B cell (primary cell): ENCODE results near the gene EVC. TPM values are rescaled to one million over a fixed set of nuclear protein-coding genes. Genes with fewer than 3 reads are reported as not detected.

ENCODE experiments used
- ATAC-seq: fragments of 200-7000 bp; cut with Tn5 transposase; one replicate; pipeline ENCODE4 v1.10.0; 2021; ENCODE audit warnings: low read depth, mild to moderate bottlenecking, moderate number of reproducible peaks, moderate library complexity
- CTCF ChIA-PET: fragments of 350-600 bp; sonication (Branson Sonifier 250); formaldehyde crosslinking; loops from one replicate; lab custom pipeline; 2021; ENCODE audit warnings: antibody characterized with exemption, inconsistent platforms; lab: Charles Lee
- POLR2A ChIA-PET: fragments of 350-600 bp; sonication (Branson Sonifier 250); formaldehyde crosslinking; loops from one replicate; lab custom pipeline; 2021; ENCODE audit warnings: antibody characterized with exemption; lab: Charles Lee
- DNase-seq: peaks from one replicate; pipeline ENCODE4 v3.0.0; 2013
- H2AFZ ChIP-seq: 2 replicates; pipeline ENCODE4 v1.6.1; 2012; ENCODE audit warnings: mild to moderate bottlenecking, low read depth, low read length; ENCODE audit not compliant: insufficient read depth, poor library complexity, severe bottlenecking
- H3K27ac ChIP-seq, 2 donors: 1 replicate in 1 of 2; 2 replicates in 1 of 2; pipeline ENCODE4 v1.5.1; 2012 to 2013; ENCODE audit warnings: low read length in 2 of 2, mild to moderate bottlenecking in 2 of 2, moderate library complexity in 1 of 2
- H3K27me3 ChIP-seq, 4 experiments: fragments of 200-600 bp in 1 of 4; sonication (generic) in 1 of 4; replicated peaks in 1 of 4; 1 replicate in 2 of 4; 2 replicates in 2 of 4; pipeline versions ENCODE4 v1.6.1 to v1.7.0; 2013 to 2016; ENCODE audit warnings: low read length in 3 of 4, mild to moderate bottlenecking in 2 of 4, mixed read lengths in 1 of 4, moderate library complexity in 1 of 4; ENCODE audit not compliant: insufficient read depth in 4 of 4, control insufficient read depth in 3 of 4; ENCODE audit errors: control extremely low read depth in 1 of 4
- H3K36me3 ChIP-seq, 2 experiments: replicated peaks in 1 of 2; 1 replicate in 1 of 2; 2 replicates in 1 of 2; pipeline versions ENCODE4 v1.6.1 to v1.7.1; 2013; ENCODE audit warnings: low read length in 1 of 2; ENCODE audit not compliant: insufficient read depth in 2 of 2, control insufficient read depth in 1 of 2; ENCODE audit errors: control extremely low read depth in 1 of 2, extremely low read depth in 1 of 2
- H3K4me1 ChIP-seq, 2 donors: fragments of 200-600 bp in 1 of 2; sonication (generic) in 1 of 2; 1 replicate in 1 of 2; 2 replicates in 1 of 2; pipeline versions ENCODE4 v1.5.1 to v1.6.1; 2013 to 2017; ENCODE audit warnings: low read length in 2 of 2; ENCODE audit not compliant: control insufficient read depth in 2 of 2, insufficient read depth in 2 of 2
- H3K4me2 ChIP-seq: replicated peaks from 2 replicates; pipeline ENCODE3; 2012; ENCODE audit warnings: mild to moderate bottlenecking, low read depth, low read length; ENCODE audit not compliant: poor library complexity, severe bottlenecking
- H3K4me3 ChIP-seq, 5 experiments: fragments of 200-600 bp in 1 of 5; sonication (generic) in 1 of 5; 1 replicate in 3 of 5; 2 replicates in 2 of 5; pipeline versions ENCODE4 v1.5.1 to v1.7.0; 2011 to 2016; ENCODE audit warnings: low read length in 4 of 5, mild to moderate bottlenecking in 4 of 5, low read depth in 2 of 5, control low read depth in 1 of 5, moderate library complexity in 1 of 5; ENCODE audit not compliant: insufficient read depth in 1 of 5; ENCODE audit errors: control extremely low read depth in 1 of 5, extremely low read depth in 1 of 5
- H3K79me2 ChIP-seq: fragments of 200-600 bp; sonication (generic); one replicate; pipeline ENCODE4 v1.6.0; 2016; ENCODE audit warnings: low read length; ENCODE audit not compliant: control insufficient read depth, insufficient read depth
- H3K9ac ChIP-seq: fragments of 200-600 bp; sonication (generic); 2 replicates; pipeline ENCODE4 v1.6.1; 2017; ENCODE audit warnings: mild to moderate bottlenecking, low read length, moderate library complexity
- H3K9me3 ChIP-seq, 3 donors: one replicate each; pipeline versions ENCODE4 v1.6.1 to v1.7.1; 2013; ENCODE audit warnings: low read length in 2 of 3; ENCODE audit not compliant: control insufficient read depth in 2 of 3, insufficient read depth in 1 of 3; ENCODE audit errors: control extremely low read depth in 1 of 3
- H4K20me1 ChIP-seq: 2 replicates; pipeline ENCODE4 v1.6.0; 2012; ENCODE audit warnings: mild to moderate bottlenecking, low read length; ENCODE audit not compliant: insufficient read depth, control insufficient read depth, poor library complexity, severe bottlenecking
- H3K27ac Mint-ChIP-seq: one replicate; pipeline ENCODE4 v1.8.0; 2021; ENCODE audit warnings: mixed read lengths
- H3K27me3 Mint-ChIP-seq: one replicate; pipeline ENCODE4 v1.8.0; 2021; ENCODE audit warnings: mixed read lengths
- H3K4me1 Mint-ChIP-seq: one replicate; pipeline ENCODE4 v1.8.0; 2021; ENCODE audit warnings: mixed read lengths
- H3K4me3 Mint-ChIP-seq: one replicate; pipeline ENCODE4 v1.8.0; 2021; ENCODE audit warnings: mixed read lengths
- H3K9me3 Mint-ChIP-seq: one replicate; pipeline ENCODE4 v1.8.0; 2022; ENCODE audit warnings: mixed read lengths; ENCODE audit not compliant: insufficient read depth
- CTCF ChIP-seq: fragments of 200-600 bp; IDR thresholded peaks from one replicate; pipeline ENCODE4 v1.8.0; 2022; ENCODE audit warnings: antibody characterized with exemption, mild to moderate bottlenecking
- EZH2 ChIP-seq: IDR thresholded peaks from 2 replicates; pipeline ENCODE4 v1.6.1; 2012; ENCODE audit warnings: borderline replicate concordance, low read depth, mild to moderate bottlenecking, moderate library complexity, low read length; ENCODE audit not compliant: insufficient read depth, poor library complexity, severe bottlenecking
- WGBS: methylation state at CpG from one replicate; pipeline ENCODE4 v1.1.5; 2013; ENCODE audit warnings: missing lambda C conversion rate; ENCODE audit not compliant: insufficient coverage; 5-methylcytosine and 5-hydroxymethylcytosine counted together
- intact Hi-C: fragments of 100-400 bp; cut with micrococcal nuclease; formaldehyde crosslinking; loops from one replicate; pipeline ENCODE4 v1.10.0; 2022
- polyA plus RNA-seq: library from polyadenylated mRNA; depleted of rRNA; stranded (reverse); fragments of >200 nt; gene quantifications from 2 replicates; pipeline ENCODE4 v1.2.3, GENCODE V29; 2012
- total RNA-seq, 2 donors: library from RNA; stranded (reverse); fragments of 120-200 nt in 1 of 2; gene quantifications; 1 replicate in 1 of 2; 2 replicates in 1 of 2; pipeline versions ENCODE4 v1.2.3 to v1.2.4, GENCODE V29; 2013 to 2022

The EVC gene
- total and polyA plus RNA-seq, 2 donors (not counting 1 experiment from before 2014, with no cell fraction given): 1.5 TPM; not detected in 1

GRCh38 chr4:5732158-5732557 lies 21.2 kb downstream of the EVC start:
- peaks cover 3% of the 10 kb centered on the region for H3K27me3 Mint-ChIP-seq
- Histone ChIP-seq H3K27me3 (no peaks in the 10 kb centered on the region), H3K36me3 (no peaks in the 10 kb centered on the region), H3K4me1 (no peaks in the 10 kb centered on the region), H3K27ac (no peak overlapping the region), H3K79me2 (no peaks in the 10 kb centered on the region), H4K20me1 (no peaks in the 10 kb centered on the region), H3K9me3 (no peaks in the 10 kb centered on the region), H3K9ac (no peak overlapping the region), H3K4me2 (no peak overlapping the region), H2AFZ (no peak overlapping the region), H3K4me3 (no peak overlapping the region)
- 95% methylated on average over 9 of the region's 10 CpGs for WGBS
- H3K9me3 Mint-ChIP-seq: peaks cover 3% of the 10 kb centered on the region
- H3K4me3 Mint-ChIP-seq: no peak overlapping the region
- ChIA-PET POLR2A (no interaction called here), CTCF (no interaction called here)
- no peak for ATAC-seq
- intact Hi-C loops: no loop called here
- TF ChIP-seq CTCF (no peak), EZH2 (no peak)
- H3K4me1 Mint-ChIP-seq: no peaks in the 10 kb centered on the region
- no peak overlapping the region for H3K27ac Mint-ChIP-seq
- DNase-seq: no peak

GRCh38 chr4:5734853-5735252 lies 23.9 kb downstream of the EVC start:
- H3K9me3 ChIP-seq: no peaks in the 10 kb centered on the region
- no peak overlapping the region for H3K4me3 ChIP-seq
- POLR2A ChIA-PET: no interaction called here
- H3K79me2 ChIP-seq: no peaks in the 10 kb centered on the region
- H4K20me1 ChIP-seq: no peaks in the 10 kb centered on the region
- no peaks in the 10 kb centered on the region for H3K4me1 ChIP-seq
- CTCF ChIA-PET: no interaction called here
- WGBS: 100% methylated on average over 5 of the region's 5 CpGs
- Mint-ChIP-seq H3K4me1 (no peaks in the 10 kb centered on the region), H3K4me3 (no peak overlapping the region), H3K9me3 (no peaks in the 10 kb centered on the region), H3K27me3 (peaks cover 3% of the 10 kb centered on the region), H3K27ac (no peak overlapping the region)
- no peaks in the 10 kb centered on the region for H3K36me3 ChIP-seq
- H3K4me2 ChIP-seq: no peak overlapping the region
- H3K9ac ChIP-seq: no peak overlapping the region
- H3K27ac ChIP-seq: no peak overlapping the region
- no peak overlapping the region for H2AFZ ChIP-seq
- intact Hi-C loops: no loop called here
- no peak for TF ChIP-seq CTCF
- no peak for TF ChIP-seq EZH2
- ATAC-seq (no peak), DNase-seq (no peak)
- no peaks in the 10 kb centered on the region for H3K27me3 ChIP-seq
